HepG2 (cell line): ENCODE data around the gene EXOC3. TPM values are rescaled to one million over a fixed set of nuclear protein-coding genes. Genes with fewer than 3 reads are reported as not detected.

Experiments used
- BATF2 ChIP-seq: sonication (generic); formaldehyde crosslinking; IDR thresholded peaks from 2 replicates; pipeline ENCODE4 v1.8.0; 2022; ENCODE audit warnings: mild to moderate bottlenecking, missing genetic modification reagents, moderate library complexity
- KDM5A ChIP-seq: fragments of 200-600 bp; sonication (generic); IDR thresholded peaks from 2 replicates; pipeline ENCODE4 v1.7.0; 2018; ENCODE audit warnings: antibody characterized with exemption, mild to moderate bottlenecking, low read length, borderline replicate concordance
- NR2F6 ChIP-seq, 2 experiments: IDR thresholded peaks; 2 replicates each; pipeline ENCODE4 v1.6.1; 2016; ENCODE audit warnings: antibody characterized with exemption in 1 of 2, mild to moderate bottlenecking in 1 of 2
- SALL2 ChIP-seq: sonication (generic); formaldehyde crosslinking; IDR thresholded peaks from 2 replicates; pipeline ENCODE4 v1.8.1; 2023; ENCODE audit warnings: mild to moderate bottlenecking, missing genetic modification reagents, inconsistent platforms
- TFDP1 ChIP-seq: IDR thresholded peaks from 2 replicates; pipeline ENCODE4 v1.6.1; 2016; ENCODE audit warnings: missing compliant biosample characterization, missing genetic modification reagents, borderline replicate concordance
- ZBED4 ChIP-seq: sonication (generic); formaldehyde crosslinking; IDR thresholded peaks from 2 replicates; pipeline ENCODE4 v1.4.0; 2020; ENCODE audit warnings: missing genetic modification reagents, borderline replicate concordance
- ZNF251 ChIP-seq: sonication (generic); formaldehyde crosslinking; IDR thresholded peaks from 2 replicates; pipeline ENCODE4 v1.9.0; 2021; ENCODE audit warnings: mild to moderate bottlenecking, missing genetic modification reagents
- ZNF276 ChIP-seq: sonication (generic); formaldehyde crosslinking; IDR thresholded peaks from 2 replicates; pipeline ENCODE4 v1.4.0; 2020; ENCODE audit warnings: mild to moderate bottlenecking, low read depth, missing genetic modification reagents
- ZNF460 ChIP-seq: sonication (generic); formaldehyde crosslinking; IDR thresholded peaks from 2 replicates; pipeline ENCODE4 v1.5.1; 2020; ENCODE audit warnings: missing genetic modification reagents, mild to moderate bottlenecking, borderline replicate concordance
- ZNF468 ChIP-seq: sonication (generic); formaldehyde crosslinking; IDR thresholded peaks from 2 replicates; pipeline ENCODE4 v1.8.0; 2022; ENCODE audit warnings: mild to moderate bottlenecking, moderate library complexity, missing genetic modification reagents
- ZNF484 ChIP-seq: sonication (generic); formaldehyde crosslinking; IDR thresholded peaks from 2 replicates; pipeline ENCODE4 v1.5.1; 2020; ENCODE audit warnings: mild to moderate bottlenecking, low read depth, missing genetic modification reagents, borderline replicate concordance
- ZNF512B ChIP-seq: sonication (generic); formaldehyde crosslinking; IDR thresholded peaks from 2 replicates; pipeline ENCODE4 v1.5.1; 2020; ENCODE audit warnings: missing genetic modification reagents, mild to moderate bottlenecking, borderline replicate concordance
- ZNF577 ChIP-seq: sonication (generic); formaldehyde crosslinking; IDR thresholded peaks from 2 replicates; pipeline ENCODE4 v1.4.0; 2020; ENCODE audit warnings: mild to moderate bottlenecking, low read depth, missing genetic modification reagents, borderline replicate concordance
- ZNF598 ChIP-seq: sonication (generic); formaldehyde crosslinking; IDR thresholded peaks from 2 replicates; pipeline ENCODE4 v1.5.1; 2020; ENCODE audit warnings: mild to moderate bottlenecking, missing genetic modification reagents, borderline replicate concordance
- ZNF879 ChIP-seq: sonication (generic); formaldehyde crosslinking; IDR thresholded peaks from 2 replicates; pipeline ENCODE4 v1.8.1; 2023; ENCODE audit warnings: missing genetic modification reagents
- polyA plus RNA-seq, 8 experiments: library from polyadenylated mRNA; depleted of rRNA in 3 of 8; stranded (reverse) in 7 of 8; unstranded in 1 of 8; fragments of >200 nt; fragmentation: Illumina TruSeq in 4 of 8; extraction: Trizol in 4 of 8; gene quantifications; 2 replicates each; pipeline versions ENCODE4 v1.2.1 to v1.2.3, GENCODE V29; 2011 to 2016; ENCODE audit warnings: low read depth in 4 of 8, missing spikeins in 1 of 8, mixed read lengths in 1 of 8; ENCODE audit not compliant: insufficient read depth in 1 of 8
- total RNA-seq, 5 experiments: library from RNA; depleted of rRNA; stranded (reverse); fragments of >200 nt; fragmentation: Illumina TruSeq; extraction: Trizol; gene quantifications; 2 replicates each; pipeline ENCODE4 v1.2.3, GENCODE V29; 2016; ENCODE audit warnings: low read depth in 1 of 5

The EXOC3 gene
- total and polyA plus RNA-seq, 2 of the 13 experiments (the other 11 are each of a cell fraction or from before 2014, with no cell fraction given): 9.2 to 20.5 TPM

- TF ChIP-seq ZNF468 (CRISPR knock-in tag) (0 out of 2 replicates have a peak, but pooled peaks have one; percentile 46), ZNF879 (CRISPR knock-in tag) (peak; percentile 90), KDM5A (peak; percentile 51; the same call in 1 of the 2 replicates), SALL2 (peak; percentile 85), ZNF577 (CRISPR knock-in tag) (no peak), ZNF484 (CRISPR knock-in tag) (no peak), NR2F6 (IDR thresholded peaks at IDR 0.05) (no peak), NR2F6 (CRISPR knock-in tag; IDR thresholded peaks at IDR 0.05) (no peak), BATF2 (CRISPR knock-in tag) (peak; percentile 97), ZNF251 (CRISPR knock-in tag) (no peak), TFDP1 (CRISPR knock-in tag) (peak; percentile 97), ZNF460 (no peak), ZNF512B (CRISPR knock-in tag) (no peak), ZNF276 (CRISPR knock-in tag) (peak; percentile 72; the same call in 1 of the 2 replicates), ZBED4 (CRISPR knock-in tag) (peak; percentile 63), ZNF598 (CRISPR knock-in tag) (no peak)
Observed at GRCh38 chr5:472656-473550, 29.9 kb downstream of the EXOC3 start (continued).
